Caco-2 (cell line): ENCODE measurements around the gene CARM1. TPM values are rescaled to one million over a fixed set of nuclear protein-coding genes. Genes with fewer than 3 reads are reported as not detected.

Experiments
- BruUV-seq: library from RNA; stranded (reverse); fragments of 400-500 nt; replicated peaks from 2 replicates; lab custom pipeline; 2021; lab: Mats Ljungman, UMichigan
- CTCF ChIA-PET: fragments of 300-600 bp; sonication (Branson Sonifier 250); formaldehyde crosslinking; loops from one replicate; lab custom pipeline; 2022; ENCODE audit warnings: antibody characterized with exemption; lab: Charles Lee
- POLR2A ChIA-PET: fragments of 300-600 bp; sonication (Branson Sonifier 250); formaldehyde crosslinking; loops from one replicate; lab custom pipeline; 2022; ENCODE audit warnings: antibody characterized with exemption; lab: Charles Lee
- DNase-seq, 2 experiments: peaks; one replicate each; pipeline versions ENCODE4 v3.0.0 to v3.0.0-alpha.2; 2020 to 2022
- H3K27me3 ChIP-seq: replicated peaks from 2 replicates; pipeline ENCODE4 v1.6.0; 2011; ENCODE audit warnings: low read length; ENCODE audit not compliant: control insufficient read depth, insufficient read depth
- H3K36me3 ChIP-seq: 2 replicates; pipeline ENCODE4 v1.5.1; 2011; ENCODE audit warnings: low read length; ENCODE audit not compliant: control insufficient read depth, insufficient read depth
- H3K4me1 ChIP-seq: fragments of 250-450 bp; sonication (Bioruptor Pico); 2 replicates; pipeline ENCODE4 v1.5.1; 2020; ENCODE audit warnings: mild to moderate bottlenecking
- H3K4me3 ChIP-seq: 2 replicates; pipeline ENCODE4 v1.5.1; 2011; ENCODE audit warnings: low read depth, mild to moderate bottlenecking, control low read depth, low read length
- H3K9me3 ChIP-seq: fragments of 250-450 bp; sonication (Bioruptor Pico); 2 replicates; pipeline ENCODE4 v1.5.1; 2020; ENCODE audit warnings: mild to moderate bottlenecking, moderate library complexity
- H3K27ac Mint-ChIP-seq: one replicate; pipeline ENCODE4 v1.8.0; 2022; ENCODE audit warnings: mixed read lengths; ENCODE audit not compliant: unreplicated experiment
- H3K27me3 Mint-ChIP-seq: one replicate; pipeline ENCODE4 v1.8.0; 2022; ENCODE audit warnings: mixed read lengths; ENCODE audit not compliant: insufficient read depth, unreplicated experiment
- H3K36me3 Mint-ChIP-seq: one replicate; pipeline ENCODE4 v1.8.0; 2022; ENCODE audit warnings: mild to moderate bottlenecking, mixed read lengths; ENCODE audit not compliant: insufficient read depth, unreplicated experiment
- H3K4me1 Mint-ChIP-seq: one replicate; pipeline ENCODE4 v1.8.0; 2022; ENCODE audit warnings: low read depth, mixed read lengths; ENCODE audit not compliant: unreplicated experiment
- H3K4me3 Mint-ChIP-seq: one replicate; pipeline ENCODE4 v1.8.0; 2022; ENCODE audit warnings: mild to moderate bottlenecking, moderate library complexity, mixed read lengths; ENCODE audit not compliant: unreplicated experiment
- H3K9me3 Mint-ChIP-seq: one replicate; pipeline ENCODE4 v1.8.0; 2022; ENCODE audit warnings: mixed read lengths; ENCODE audit not compliant: unreplicated experiment
- CTCF ChIP-seq, 2 experiments: fragments of 200-600 bp in 1 of 2; IDR thresholded peaks; 1 replicate in 1 of 2; 2 replicates in 1 of 2; pipeline versions ENCODE4 v1.5.1 to v1.8.0; 2011 to 2022; ENCODE audit warnings: antibody characterized with exemption in 1 of 2, control low read depth in 1 of 2, inconsistent platforms in 1 of 2, low read depth in 1 of 2, low read length in 1 of 2, mild to moderate bottlenecking in 1 of 2, moderate library complexity in 1 of 2; ENCODE audit not compliant: insufficient read depth in 1 of 2, severe bottlenecking in 1 of 2, unreplicated experiment in 1 of 2
- intact Hi-C: fragments of 100-400 bp; cut with micrococcal nuclease; formaldehyde crosslinking; loops from one replicate; pipeline ENCODE4 v1.10.0; 2022; ENCODE audit not compliant: unreplicated experiment
- total RNA-seq: library from RNA; stranded (reverse); gene quantifications from 2 replicates; pipeline ENCODE4 v1.2.3, GENCODE V29; 2022

The CARM1 gene
- total RNA-seq, 1 experiment from 2014 or later = 97.9 TPM

GRCh38 chr19:10832939-10833296 lies 38.4 kb upstream of the CARM1 start:
- H3K4me3 ChIP-seq = no peak overlapping the region
- peaks cover 80% of the 10 kb centered on the region for H3K36me3 Mint-ChIP-seq
- no peaks in the 10 kb centered on the region for H3K27me3 Mint-ChIP-seq
- no peaks in the 10 kb centered on the region; the same call in 1 of the 2 replicates for H3K36me3 ChIP-seq
- H3K4me3 Mint-ChIP-seq = no peak overlapping the region
- no peak for TF ChIP-seq CTCF (IDR thresholded peaks at IDR 0.05; ENCODE audit: insufficient read depth in 1 of 2, low read depth in 1 of 2, low read length in 1 of 2, severe bottlenecking in 1 of 2, unreplicated experiment in 1 of 2)
- no peak for DNase-seq
- intact Hi-C loops = no loop called here
- H3K9me3 ChIP-seq = no peaks in the 10 kb centered on the region
- no peaks in the 10 kb centered on the region for H3K27me3 ChIP-seq
- no peaks in the 10 kb centered on the region for H3K9me3 Mint-ChIP-seq
- BruUV-seq = no TSS peak
- CTCF ChIA-PET = no interaction called here
- no peaks in the 10 kb centered on the region for H3K4me1 Mint-ChIP-seq
- no peak overlapping the region for H3K27ac Mint-ChIP-seq
- POLR2A ChIA-PET = no interaction called here
- H3K4me1 ChIP-seq = peaks cover 9% of the 10 kb centered on the region; the same call in 1 of the 2 replicates

- H3K27ac Mint-ChIP-seq = peak overlapping the region; percentile 100
- Histone ChIP-seq H3K9me3 (no peaks in the 10 kb centered on the region), H3K36me3 (no peaks in the 10 kb centered on the region; the same call in 1 of the 2 replicates), H3K27me3 (no peaks in the 10 kb centered on the region), H3K4me3 (peak overlapping the region; percentile 31), H3K4me1 (peaks cover 9% of the 10 kb centered on the region; the same call in 1 of the 2 replicates)
- no peak for DNase-seq
- H3K9me3 Mint-ChIP-seq = no peaks in the 10 kb centered on the region
- H3K4me1 Mint-ChIP-seq = no peaks in the 10 kb centered on the region
- ChIA-PET POLR2A (interaction anchor here (0.8 to 1.6 kb wide), 10 partner anchors 11 to 134 kb away, joined by 3 to 19 read pairs (median 5); partner anchors contain the start of genes DNM2, QTRT1 and SMARCA4), CTCF (interaction anchor here (0.7 to 2.8 kb wide), 7 partner anchors 15 to 345 kb away, joined by 3 to 26 read pairs (median 4); partner anchors contain the start of gene DNM2)
- H3K4me3 Mint-ChIP-seq = peak overlapping the region; percentile 98
- no peak for TF ChIP-seq CTCF (IDR thresholded peaks at IDR 0.05; ENCODE audit: insufficient read depth in 1 of 2, low read depth in 1 of 2, low read length in 1 of 2, severe bottlenecking in 1 of 2, unreplicated experiment in 1 of 2)
- H3K36me3 Mint-ChIP-seq = peaks cover 63% of the 10 kb centered on the region
- BruUV-seq = TSS peak; percentile 40
- H3K27me3 Mint-ChIP-seq = no peaks in the 10 kb centered on the region
- intact Hi-C loops = no loop called here
These were observed 36.1 kb upstream of the CARM1 start for GRCh38 chr19:10835089-10835753.

- ChIA-PET CTCF (interaction anchor here (0.6 to 2.8 kb wide), 12 partner anchors 16 to 502 kb away, joined by 3 to 26 read pairs (median 5); partner anchors contain the start of genes CARM1 and DNM2), POLR2A (interaction anchor here (0.5 to 1.6 kb wide), 13 partner anchors 10 to 231 kb away, joined by 3 to 19 read pairs (median 5); partner anchors contain the start of genes DNM2, QTRT1 and SMARCA4)
- peak within 1 kb of the TSS; percentile 100 for H3K27ac Mint-ChIP-seq
- no TSS peak for BruUV-seq
- no peaks in the 10 kb centered on the region for H3K9me3 Mint-ChIP-seq
- peaks cover 9% of the 10 kb centered on the region; the same call in 1 of the 2 replicates for H3K4me1 ChIP-seq
- intact Hi-C loops = loop anchor here (1.0 kb wide), 2 partner anchors 35 to 119 kb away; partner anchors contain the start of gene CARM1
- H3K27me3 ChIP-seq = no peaks in the 10 kb centered on the region
- H3K4me3 ChIP-seq = peak within 1 kb of the TSS; percentile 58
- peak in 1 of 2 experiments; percentile 13 for TF ChIP-seq CTCF (IDR thresholded peaks at IDR 0.05; ENCODE audit: insufficient read depth in 1 of 2, low read depth in 1 of 2, low read length in 1 of 2, severe bottlenecking in 1 of 2, unreplicated experiment in 1 of 2)
- no peaks in the 10 kb centered on the region; the same call in 1 of the 2 replicates for H3K36me3 ChIP-seq
- peak within 1 kb of the TSS; percentile 98 for H3K4me3 Mint-ChIP-seq
- H3K27me3 Mint-ChIP-seq = no peaks in the 10 kb centered on the region
- DNase-seq = peak; percentile 99 to 100
- no peaks in the 10 kb centered on the region for H3K4me1 Mint-ChIP-seq
- H3K9me3 ChIP-seq = no peaks in the 10 kb centered on the region
- H3K36me3 Mint-ChIP-seq = peaks cover 59% of the 10 kb centered on the region
These were observed 35.4 kb upstream of the CARM1 start, which contains the start of gene TMED1 for GRCh38 chr19:10835754-10836478. TSS of gene TMED1 (minus strand) at chr19:10836212. CDS start at chr19:10836191, 21 bp downstream.
